GM19023 (cell line): ENCODE results near the gene TTC34.

Experiments used
- ATAC-seq: cut with Tn5 transposase; IDR thresholded peaks from one replicate; pipeline ENCODE4 v1.9.1; 2021; ENCODE audit warnings: mild to moderate bottlenecking, moderate library complexity; ENCODE audit not compliant: unreplicated experiment

TTC34 gene

DNA sequence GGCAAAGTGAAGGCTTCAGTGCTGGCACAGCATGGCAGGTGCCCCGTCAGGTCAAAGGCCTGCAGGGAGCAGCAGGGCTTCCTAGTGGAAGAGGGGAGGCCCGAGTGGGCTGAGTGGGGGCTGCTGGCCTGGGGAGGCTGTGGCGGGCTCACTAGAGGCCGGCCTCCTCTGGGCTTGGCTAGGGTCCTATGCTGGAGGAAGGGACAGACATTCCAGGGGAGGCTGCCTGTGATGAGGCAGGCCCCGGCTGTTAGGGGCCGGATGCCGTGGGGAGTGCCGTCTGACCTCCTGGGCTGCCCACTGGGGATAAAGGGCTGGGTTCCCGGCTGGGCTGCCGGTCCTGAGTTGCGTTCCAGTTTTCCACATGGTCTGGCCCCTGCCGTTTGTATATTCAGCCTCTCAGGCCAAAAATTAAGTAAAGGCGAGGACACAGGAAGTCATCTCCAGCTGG lies 193.8 kb downstream of the TTC34 start:
- ATAC-seq, result no peak

- ATAC-seq, result no peak
These were observed 194.4 kb downstream of the TTC34 start for GRCh38 chr1:2606881-2607621.

DNA sequence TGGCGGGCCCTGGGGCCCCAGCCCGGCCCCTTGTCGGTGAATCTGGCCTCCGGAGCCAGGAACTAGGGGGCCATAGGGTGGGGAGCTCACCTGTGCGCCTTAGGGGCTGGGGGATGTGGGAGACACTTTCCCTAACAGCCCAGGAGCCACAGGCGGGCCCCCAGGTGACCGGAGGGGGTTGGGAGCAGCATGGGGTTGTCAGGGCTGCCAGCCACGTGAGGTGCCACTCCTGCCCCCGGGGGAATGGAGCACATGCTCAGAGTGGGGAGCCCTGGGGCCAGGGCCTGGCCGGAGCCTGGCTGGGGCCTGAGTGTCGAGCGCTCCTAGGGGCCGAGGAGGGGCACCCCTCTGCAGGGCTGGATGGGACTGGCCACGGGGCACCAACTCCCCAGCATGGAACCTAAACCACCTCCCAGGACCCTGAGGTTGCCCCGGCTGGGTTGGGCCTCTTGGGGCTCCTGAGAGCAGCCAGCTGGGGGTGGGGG lies 195.1 kb downstream of the TTC34 start:
- ATAC-seq, result no peak

- no peak for ATAC-seq
These were observed 195.7 kb downstream of the TTC34 start for GRCh38 chr1:2605509-2606395.

- no peak for ATAC-seq
These were observed 196.5 kb downstream of the TTC34 start for GRCh38 chr1:2604844-2605508.

DNA sequence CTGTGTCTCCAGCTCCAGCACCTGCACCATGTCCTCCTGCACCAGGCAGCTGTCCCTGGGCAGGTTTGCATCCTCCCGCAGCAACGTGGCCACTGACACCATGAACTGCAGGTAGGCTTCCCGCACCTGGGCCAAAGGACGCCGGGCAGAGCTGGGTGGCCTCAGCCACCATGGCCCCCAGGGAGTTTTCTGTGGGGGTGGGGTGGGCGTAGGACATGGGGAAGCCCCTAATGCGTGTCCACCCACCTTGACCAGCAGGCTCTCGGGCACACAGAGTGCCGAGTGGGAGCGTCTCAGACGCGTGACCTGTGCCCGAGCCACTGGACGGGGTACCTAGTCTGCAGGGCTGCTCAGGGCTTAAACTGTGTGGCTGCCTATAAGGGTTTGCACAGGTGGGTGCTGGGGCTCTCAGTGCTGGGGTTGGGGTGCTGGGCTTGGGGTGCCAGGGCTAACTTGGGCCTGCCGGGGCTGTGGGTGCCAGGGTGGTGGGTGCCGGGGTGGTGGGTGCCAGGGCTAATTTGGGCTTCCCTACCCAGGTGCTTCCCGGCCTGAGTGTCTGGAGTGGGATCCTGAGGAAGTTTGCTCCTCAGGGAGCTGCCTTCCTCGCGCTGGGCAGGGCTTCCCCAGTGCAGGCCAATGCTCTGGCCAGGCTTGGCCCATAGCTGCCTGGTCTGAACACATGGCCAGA lies 197.2 kb downstream of the TTC34 start:
- no peak for ATAC-seq

DNA sequence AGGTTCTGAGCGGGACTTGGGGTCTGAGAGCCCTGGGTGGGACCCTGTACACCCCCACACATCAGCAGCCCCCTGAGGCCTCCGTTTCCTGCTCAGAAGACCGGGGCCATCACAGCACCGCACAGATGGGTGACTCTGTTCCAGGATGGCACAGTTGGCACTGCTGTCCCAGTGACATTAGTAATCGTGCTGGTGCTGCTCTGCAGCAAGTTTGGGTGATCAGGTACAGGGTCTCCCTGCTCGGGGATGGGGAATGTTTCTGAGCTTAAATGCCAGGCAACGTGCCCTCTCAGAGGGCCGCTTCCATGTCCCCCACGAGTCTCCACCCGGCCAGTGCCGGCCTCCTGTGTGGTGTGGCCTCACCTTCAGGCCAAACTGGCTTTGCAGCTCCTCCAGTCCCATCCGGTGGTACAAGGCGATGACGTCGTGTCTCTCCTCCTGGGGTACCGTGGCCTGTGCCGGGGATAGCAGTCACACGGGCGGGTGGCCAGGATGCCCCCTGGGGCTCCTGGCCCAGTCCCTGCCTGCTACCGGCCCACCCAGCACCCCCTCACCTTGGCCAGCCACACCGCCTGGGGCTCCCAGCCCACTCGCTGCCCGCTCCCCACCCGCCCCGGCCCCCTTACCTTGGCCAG lies 197.9 kb downstream of the TTC34 start:
- ATAC-seq, result no peak

- ATAC-seq, result no peak
These were observed 198.5 kb downstream of the TTC34 start for GRCh38 chr1:2602866-2603520.

DNA sequence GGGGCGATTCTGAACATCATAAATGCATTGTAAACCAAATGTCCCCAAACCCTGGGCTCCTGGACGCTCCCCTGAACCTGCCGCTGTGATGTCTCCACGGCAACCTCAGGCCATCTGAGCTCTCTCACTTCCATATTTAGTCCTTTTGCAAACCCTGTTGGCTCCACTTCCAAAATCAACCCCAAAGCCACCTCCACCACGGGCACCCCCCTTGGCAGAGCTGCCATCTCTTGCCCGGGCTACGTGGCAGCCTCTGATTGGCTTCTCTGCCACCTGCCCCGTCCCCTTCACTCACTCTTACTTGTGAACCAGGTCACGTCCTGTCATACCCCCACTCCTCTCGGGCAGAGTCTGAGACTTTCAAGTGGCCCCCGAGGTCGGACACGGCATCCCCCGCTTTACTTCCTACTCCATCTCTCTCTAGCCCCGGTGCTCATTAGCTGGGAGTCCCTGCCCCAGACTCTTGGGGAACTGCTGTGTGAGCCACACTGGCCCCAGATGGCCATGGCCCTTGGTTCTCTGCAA lies 199.1 kb downstream of the TTC34 start:
- ATAC-seq, result no peak

DNA sequence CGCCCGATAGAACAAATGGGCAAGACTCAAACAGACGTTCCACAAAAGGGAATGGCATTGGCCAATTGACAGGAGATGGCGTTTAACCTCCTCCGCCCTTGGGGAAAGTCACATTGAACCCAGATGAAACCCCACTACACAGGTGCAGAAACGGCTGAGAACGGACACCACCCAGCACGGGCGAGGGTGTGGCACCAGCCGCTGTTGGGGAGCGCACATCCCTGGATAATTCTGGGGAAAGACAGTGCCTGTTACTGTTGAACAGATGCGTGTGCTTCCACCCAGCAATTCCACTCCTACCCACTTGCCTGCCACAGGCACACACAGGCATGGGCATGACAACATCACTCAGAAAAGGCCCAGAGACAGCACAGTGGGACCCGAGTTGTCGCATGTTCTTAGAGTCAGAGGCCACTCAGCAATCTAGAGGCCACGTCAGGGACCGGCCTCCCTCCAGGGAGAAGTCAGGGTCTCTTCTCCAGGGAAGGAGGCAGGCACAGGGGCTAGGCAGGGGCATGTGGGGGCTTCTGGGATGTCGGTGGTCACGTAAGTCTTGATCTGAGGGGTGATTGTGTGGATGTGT lies 199.7 kb downstream of the TTC34 start:
- no peak for ATAC-seq

DNA sequence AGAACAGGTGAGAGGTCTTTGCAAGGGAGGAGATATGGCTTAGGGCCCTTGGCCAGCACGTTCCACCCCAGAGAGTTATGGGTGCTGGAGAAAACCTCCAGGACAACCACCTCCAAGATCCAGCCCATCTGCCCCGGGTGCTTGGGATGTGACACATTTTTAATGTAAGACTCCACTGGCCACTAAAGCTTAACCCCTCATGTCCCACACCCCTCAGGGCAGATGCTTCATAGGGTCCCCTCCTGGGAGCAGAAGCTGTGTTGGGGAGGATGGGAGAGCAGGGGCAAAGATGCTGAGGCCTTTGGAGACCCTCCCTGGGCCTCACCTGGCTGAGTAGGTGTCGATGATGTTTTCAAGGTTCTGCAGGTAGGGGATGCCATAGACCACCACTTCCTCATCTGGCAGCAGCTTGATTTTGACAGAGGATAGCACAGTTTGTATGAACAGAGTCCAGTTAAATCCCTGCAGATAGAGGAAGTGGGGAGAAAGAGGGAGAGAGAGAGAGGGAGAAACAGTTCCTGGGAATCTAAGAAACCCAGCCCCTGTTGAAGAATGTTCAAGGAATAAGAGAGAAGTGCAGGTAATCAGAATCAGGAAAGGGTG lies 203.1 kb downstream of the TTC34 start:
- no peak for ATAC-seq

DNA sequence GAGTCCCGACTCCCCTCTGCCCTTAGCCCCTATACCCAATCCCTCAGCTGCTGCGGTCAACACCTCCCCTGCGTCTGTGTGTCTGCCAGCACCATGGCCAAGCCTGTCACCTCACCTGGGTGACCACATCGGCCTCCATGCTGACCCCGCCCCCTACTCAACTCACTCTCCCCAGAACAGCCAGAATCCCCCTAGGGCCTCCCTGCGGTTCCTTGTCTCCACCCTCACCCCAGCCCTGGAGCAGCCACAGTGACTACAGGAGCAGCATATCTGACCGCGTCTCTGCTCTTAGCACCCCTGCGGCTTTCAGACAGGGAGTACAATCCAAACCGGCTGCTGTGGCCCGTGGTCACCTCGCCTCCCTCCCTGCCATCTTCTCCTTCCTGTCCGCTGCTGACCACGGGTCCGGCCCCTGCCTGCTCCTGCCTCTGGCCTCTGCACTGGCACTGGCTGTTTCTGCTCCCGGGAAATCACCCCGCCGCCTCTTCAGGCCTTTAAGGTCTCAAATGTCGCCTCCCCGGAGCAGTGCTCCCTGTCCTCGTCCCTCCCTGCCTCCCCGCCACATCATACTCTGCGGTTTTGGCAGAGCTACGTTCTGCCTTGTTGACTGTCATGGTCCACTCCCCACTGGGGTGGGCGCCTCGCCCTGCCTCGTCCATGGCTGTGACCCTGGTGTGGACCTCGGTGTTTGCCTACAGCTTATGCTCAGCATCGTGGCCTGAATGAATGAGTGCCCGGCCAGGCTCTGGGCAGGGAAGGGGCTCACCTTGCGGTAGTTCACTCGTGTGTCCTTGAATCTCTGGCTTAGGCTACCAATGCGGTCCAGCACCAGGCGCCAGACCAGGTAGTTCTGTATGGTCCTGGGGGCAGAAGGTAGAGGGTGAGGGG lies 203.8 kb downstream of the TTC34 start:
- ATAC-seq, result no peak

GRCh38 chr1:2596530-2597333 lies 204.8 kb downstream of the TTC34 start:
- ATAC-seq, result no peak

DNA sequence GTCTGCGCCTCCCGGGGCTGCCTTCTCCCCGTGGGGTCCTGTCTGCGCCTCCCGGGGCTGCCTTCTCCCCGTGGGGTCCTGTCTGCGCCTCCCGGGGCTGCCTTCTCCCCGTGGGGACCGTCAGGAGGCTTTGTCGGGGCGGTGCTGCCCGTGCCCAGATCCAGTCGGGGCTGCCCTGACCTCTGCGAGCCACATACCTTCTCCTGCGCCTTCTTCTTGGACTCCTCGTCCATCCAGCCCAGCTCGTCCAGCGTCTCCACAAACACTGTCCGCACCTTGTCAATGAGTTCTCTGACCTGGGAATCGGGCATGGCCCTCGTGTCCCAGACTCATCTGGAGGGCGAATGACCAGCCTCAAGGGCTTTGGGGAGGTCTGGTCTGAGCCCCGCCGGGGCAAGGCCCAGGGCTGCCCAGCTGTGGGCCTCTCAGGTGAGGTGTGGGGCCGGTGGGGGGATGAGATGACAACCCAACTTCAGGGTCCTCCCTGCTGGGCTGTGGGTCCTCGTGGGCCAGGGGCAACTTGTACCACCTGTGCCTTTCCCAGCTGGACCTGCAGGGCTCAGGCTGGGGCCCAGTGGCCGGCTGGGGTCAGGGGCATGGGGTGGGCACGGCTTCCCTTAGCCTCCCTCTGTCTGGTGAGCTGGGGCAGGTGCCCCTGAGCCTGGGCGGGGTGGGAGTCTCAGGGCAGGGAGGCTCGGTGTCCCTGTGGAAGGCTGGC lies 205.5 kb downstream of the TTC34 start:
- no peak for ATAC-seq

- no peak for ATAC-seq
These were observed 206.2 kb downstream of the TTC34 start for GRCh38 chr1:2595261-2595811.

GRCh38 chr1:2594641-2595131 lies 206.8 kb downstream of the TTC34 start:
- ATAC-seq, result no peak
